AG09309 (cell line): ENCODE data around the gene NEGR1.

Experiments used
- DNase-seq: peaks from one replicate; pipeline ENCODE4 v3.0.0-alpha.2; 2010; ENCODE audit warnings: low read depth
- H3K4me3 ChIP-seq: 2 replicates; pipeline ENCODE4 v1.5.1; 2011; ENCODE audit warnings: mild to moderate bottlenecking, low read depth, low read length, moderate library complexity; ENCODE audit not compliant: control insufficient read depth
- TF ChIP-seq, protein P1 (sequence below): IDR thresholded peaks from 2 replicates; pipeline ENCODE4 v1.5.1; 2011; ENCODE audit warnings: mild to moderate bottlenecking, low read depth, low read length, inconsistent platforms; ENCODE audit not compliant: insufficient read depth, control insufficient read depth; ENCODE audit errors: missing control alignments

Gene NEGR1

DNA sequence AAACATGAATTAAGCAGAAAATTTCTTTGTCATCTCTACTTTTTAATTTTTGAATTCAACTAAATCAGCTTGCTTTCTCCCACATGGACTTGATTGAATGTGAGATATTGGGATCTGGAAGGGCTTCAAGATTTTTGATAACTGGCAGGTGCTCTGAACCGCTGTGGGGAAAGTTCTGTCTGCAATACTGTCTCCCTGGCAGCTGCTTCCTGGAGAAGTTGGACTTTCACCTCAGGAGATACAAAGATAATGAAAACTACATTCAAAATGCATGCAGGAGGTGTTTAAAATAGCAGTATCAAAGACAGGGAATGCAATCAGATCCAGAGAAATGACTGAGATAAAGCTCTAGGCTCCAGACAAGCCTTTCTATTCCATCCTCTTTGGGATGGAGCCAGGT, 338.3 kb downstream of the NEGR1 start:
- no peak overlapping the region for H3K4me3 ChIP-seq
- TF ChIP-seq, protein P1, sequence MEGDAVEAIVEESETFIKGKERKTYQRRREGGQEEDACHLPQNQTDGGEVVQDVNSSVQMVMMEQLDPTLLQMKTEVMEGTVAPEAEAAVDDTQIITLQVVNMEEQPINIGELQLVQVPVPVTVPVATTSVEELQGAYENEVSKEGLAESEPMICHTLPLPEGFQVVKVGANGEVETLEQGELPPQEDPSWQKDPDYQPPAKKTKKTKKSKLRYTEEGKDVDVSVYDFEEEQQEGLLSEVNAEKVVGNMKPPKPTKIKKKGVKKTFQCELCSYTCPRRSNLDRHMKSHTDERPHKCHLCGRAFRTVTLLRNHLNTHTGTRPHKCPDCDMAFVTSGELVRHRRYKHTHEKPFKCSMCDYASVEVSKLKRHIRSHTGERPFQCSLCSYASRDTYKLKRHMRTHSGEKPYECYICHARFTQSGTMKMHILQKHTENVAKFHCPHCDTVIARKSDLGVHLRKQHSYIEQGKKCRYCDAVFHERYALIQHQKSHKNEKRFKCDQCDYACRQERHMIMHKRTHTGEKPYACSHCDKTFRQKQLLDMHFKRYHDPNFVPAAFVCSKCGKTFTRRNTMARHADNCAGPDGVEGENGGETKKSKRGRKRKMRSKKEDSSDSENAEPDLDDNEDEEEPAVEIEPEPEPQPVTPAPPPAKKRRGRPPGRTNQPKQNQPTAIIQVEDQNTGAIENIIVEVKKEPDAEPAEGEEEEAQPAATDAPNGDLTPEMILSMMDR, result no peak
- DNase-seq, result no peak

DNA sequence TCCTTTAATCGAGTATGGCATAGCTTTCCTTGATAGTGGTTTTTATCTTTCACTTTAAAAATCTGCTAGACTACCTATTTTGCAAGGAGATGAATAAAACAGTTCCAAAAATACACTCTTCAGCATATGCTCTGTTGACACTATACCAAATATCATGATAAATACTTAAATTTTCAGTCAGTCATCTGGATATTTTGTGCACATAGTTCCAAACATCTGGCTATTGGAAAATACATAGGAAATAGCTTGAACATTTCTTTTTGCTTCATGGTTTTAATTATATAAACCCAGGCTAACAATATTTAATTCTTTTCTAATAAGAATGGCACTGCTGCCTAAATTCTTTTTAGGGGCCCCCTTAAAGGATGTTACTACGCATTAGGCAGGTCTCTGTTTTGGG, 342.1 kb downstream of the NEGR1 start:
- no peak for DNase-seq
- no peak overlapping the region for H3K4me3 ChIP-seq
- TF ChIP-seq, protein P1, result no peak

DNA sequence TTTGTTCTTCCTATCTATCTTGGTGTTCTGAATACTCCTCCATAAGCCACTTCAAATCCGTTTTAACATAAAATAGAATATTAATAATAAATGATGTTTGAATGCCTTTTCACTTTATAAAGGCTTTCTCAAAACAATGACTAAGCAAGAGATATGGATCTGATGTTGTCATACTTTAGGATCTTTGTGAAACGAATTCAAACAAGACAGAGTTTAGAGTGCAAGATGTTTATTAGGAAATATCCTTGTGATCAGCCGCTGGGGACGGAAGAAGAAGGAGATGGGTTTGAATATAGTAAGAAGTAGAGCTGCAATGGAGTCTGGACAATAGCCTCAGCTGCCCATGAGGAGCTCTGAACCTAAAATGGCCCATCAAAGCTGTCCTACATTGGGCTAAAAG, 351.8 kb downstream of the NEGR1 start:
- TF ChIP-seq, protein P1, result no peak

DNA sequence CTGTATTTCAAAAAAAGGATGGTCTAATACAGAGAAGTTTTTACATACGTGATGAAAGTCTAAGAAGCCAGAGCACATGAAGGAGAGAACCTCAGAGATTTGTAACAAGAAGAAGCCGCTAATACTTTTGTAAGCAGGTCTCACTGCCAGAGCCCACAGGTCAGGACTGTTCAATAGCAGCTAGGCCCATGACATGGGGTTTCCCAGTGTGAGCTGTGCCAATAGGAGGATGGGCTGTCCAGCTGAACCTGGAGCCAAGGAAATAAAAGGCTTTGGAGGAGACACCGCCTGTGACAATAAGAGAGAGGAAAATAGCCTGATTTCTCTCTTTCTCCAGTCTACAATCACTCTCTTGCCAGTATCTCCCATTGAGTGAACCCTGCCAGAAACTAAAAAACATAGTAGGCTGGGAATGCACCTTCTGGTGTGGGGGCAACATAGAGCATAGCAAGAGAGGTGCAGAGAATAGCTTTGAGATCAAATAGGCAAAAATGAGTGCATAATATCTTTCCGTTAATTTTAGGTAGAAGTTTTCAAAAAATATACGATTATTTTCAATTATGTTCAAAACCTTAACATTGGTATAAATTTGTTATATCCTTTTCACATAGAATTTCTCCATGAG, 360.3 kb downstream of the NEGR1 start:
- H3K4me3 ChIP-seq, result no peak overlapping the region
- no peak for DNase-seq
- TF ChIP-seq, protein P1, result no peak

More for the DNA sequence above, 351.8 kb downstream of the NEGR1 start:
- H3K4me3 ChIP-seq, result no peak overlapping the region
- DNase-seq, result no peak

DNA sequence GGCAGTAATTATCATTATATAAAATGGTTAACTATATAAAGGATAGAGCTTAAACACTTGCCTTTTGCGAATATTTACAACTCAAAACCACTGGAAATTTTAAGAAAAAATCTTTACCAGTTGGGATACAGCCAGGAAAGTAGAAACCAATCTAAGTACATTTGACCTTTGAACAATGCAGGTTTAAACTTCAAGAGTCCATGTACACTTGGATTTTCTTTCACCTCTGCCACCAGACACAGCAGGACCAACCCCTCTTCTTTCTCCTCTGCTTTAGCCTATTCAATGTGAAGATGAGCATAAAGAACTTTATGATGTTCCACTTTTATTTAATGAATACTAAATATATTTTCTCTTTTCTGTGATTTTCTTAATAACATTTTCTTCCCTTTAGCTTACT, 361.1 kb downstream of the NEGR1 start:
- no peak overlapping the region for H3K4me3 ChIP-seq
- TF ChIP-seq, protein P1, result no peak
- DNase-seq, result no peak

DNA sequence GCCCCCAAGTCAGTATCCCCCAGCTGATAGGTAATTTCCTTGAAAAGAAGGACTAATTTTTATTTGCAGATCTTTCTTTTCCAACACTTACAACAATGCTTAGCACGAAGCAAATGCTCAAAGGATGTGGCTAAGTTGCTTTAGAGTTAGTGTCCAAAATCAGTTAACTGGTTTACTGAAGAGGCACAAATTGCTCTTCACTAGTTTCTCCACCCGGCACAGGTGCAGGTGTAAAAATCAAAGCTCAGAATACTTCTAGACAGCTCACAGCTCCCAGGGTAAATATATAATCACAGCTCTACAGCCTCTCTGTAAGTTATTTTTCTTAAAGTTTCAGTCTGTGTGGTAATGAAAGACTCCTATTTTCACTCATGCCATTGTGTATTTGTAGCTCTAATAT, 361.8 kb downstream of the NEGR1 start:
- TF ChIP-seq, protein P1, result no peak
- no peak for DNase-seq
- H3K4me3 ChIP-seq, result no peak overlapping the region
